Measurements from ENCODE around the gene GAL. TPM values are rescaled to one million over a fixed set of nuclear protein-coding genes. Genes with fewer than 3 reads are reported as not detected.

GAL gene
- total and polyA plus RNA-seq, 2 of the 13 experiments (the other 11 are each of a cell fraction or from before 2014, with no cell fraction given): not detected

DNA sequence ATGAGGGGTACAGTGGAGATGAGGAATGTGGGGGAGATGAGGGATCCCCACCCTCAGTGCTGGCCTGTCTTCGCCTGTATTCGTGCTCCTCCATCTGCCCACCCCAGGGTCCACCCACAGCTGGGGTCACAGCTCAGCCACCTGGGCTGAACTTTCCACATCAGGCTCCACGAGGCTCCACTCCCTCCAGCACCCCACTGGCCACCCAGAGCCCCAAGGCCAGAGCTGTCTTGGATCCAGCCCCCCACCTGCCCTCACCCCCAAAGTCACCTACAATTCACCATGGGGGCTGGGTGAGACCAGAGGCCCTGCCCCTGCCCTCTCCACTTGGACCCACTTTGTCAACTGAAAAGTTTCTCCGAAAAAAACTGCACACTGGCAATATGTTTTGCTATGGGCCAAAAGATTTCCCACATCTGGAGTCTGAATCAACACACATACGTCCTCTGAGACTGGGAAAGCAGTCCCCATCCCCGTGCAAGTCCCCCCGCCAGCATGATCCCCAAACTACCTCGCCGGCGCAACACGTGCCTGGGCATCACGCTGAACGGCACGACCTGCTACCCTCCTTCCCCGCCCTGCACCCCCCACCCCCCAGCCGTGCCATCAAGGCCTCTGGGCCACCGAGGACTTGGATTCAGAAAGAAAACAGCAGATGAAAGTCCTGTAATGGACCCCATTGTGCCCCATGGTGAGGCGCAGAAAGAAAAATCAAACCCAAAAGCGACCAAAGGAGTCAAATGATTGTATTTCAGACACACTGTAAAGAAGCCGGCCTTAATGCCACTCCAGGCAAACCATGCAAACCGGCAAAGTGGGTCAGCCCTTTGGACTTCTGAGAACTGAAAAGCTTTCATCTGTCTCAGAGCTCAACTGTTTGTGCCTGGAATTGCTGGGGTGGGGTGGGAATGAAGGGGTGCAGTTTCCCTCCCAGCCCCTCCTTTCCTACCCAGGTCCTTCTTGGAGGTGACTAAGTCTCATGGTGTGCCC lies 16.5 kb upstream of the GAL start:
- intact Hi-C loops (cut with micrococcal nuclease; ENCODE audit: unreplicated experiment) (no loop called here), in situ Hi-C loops (cut with HindIII; ENCODE audit: extremely low pct_ligation_motif_present, low pct_unique_long_range_greater_than_20kb) (no loop called here)
- Histone ChIP-seq H3K27me3 (ENCODE audit: control insufficient read depth in 1 of 2, insufficient read depth in 2 of 2, low read length in 2 of 2) (peaks cover 5 to 28% of the 10 kb centered on the region in 2 experiments; a peak in 3 of 5 replicates), H3K4me3 (replicated peaks in 1 of 3; ENCODE audit: insufficient read depth in 1 of 3, low read depth in 2 of 3, low read length in 3 of 3) (no peak overlapping the region), H3K27ac (ENCODE audit: extremely low read length, insufficient read depth, low read length) (no peak overlapping the region), H3K9ac (ENCODE audit: insufficient read depth, low read depth, low read length) (no peak overlapping the region), H3K9me3 (ENCODE audit: low read length) (no peaks in the 10 kb centered on the region), H3K4me2 (ENCODE audit: low read depth, low read length) (no peak overlapping the region), H3K79me2 (ENCODE audit: insufficient read depth, low read length) (no peaks in the 10 kb centered on the region), H2AFZ (ENCODE audit: low read length) (no peak overlapping the region), H3K36me3 (replicated peaks in 1 of 2; ENCODE audit: control insufficient read depth in 1 of 2, insufficient read depth in 2 of 2, low read length in 2 of 2) (no peaks in the 10 kb centered on the region), H4K20me1 (ENCODE audit: insufficient read depth, low read length) (no peaks in the 10 kb centered on the region), H3K4me1 (ENCODE audit: insufficient read depth, low read length) (no peaks in the 10 kb centered on the region)
- WGBS (ENCODE audit: low lambda C conversion rate): 62% methylated on average over 16 of the region's 21 CpGs
- DNase-seq (ENCODE audit: low spot score) (no peak), FAIRE-seq (no peak), ATAC-seq (no peak)
- ChIA-PET CTCF (ENCODE audit: low intra/inter-chr PET ratio, low total read pairs) (no interaction called here), POLR2A (no interaction called here)
- BruUV-seq (replicated peaks): no TSS peak
- TF ChIP-seq, protein P1, sequence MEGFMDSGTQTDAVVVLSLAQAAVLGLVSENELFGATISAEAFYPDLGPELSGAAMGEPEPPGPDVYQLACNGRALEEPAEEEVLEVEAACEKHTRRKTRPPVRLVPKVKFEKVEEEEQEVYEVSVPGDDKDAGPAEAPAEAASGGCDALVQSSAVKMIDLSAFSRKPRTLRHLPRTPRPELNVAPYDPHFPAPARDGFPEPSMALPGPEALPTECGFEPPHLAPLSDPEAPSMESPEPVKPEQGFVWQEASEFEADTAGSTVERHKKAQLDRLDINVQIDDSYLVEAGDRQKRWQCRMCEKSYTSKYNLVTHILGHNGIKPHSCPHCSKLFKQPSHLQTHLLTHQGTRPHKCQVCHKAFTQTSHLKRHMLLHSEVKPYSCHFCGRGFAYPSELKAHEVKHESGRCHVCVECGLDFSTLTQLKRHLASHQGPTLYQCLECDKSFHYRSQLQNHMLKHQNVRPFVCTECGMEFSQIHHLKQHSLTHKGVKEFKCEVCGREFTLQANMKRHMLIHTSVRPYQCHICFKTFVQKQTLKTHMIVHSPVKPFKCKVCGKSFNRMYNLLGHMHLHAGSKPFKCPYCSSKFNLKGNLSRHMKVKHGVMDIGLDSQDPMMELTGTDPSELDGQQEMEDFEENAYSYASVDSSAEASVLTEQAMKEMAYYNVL (CRISPR knock-in tag; IDR thresholded peaks at IDR 0.05; ENCODE audit: borderline replicate concordance): no peak
- TF ChIP-seq ZNF572 (CRISPR knock-in tag; IDR thresholded peaks at IDR 0.05) (no peak), ZNF263 (CRISPR knock-in tag; IDR thresholded peaks at IDR 0.05) (no peak), CAMTA2 (CRISPR knock-in tag; IDR thresholded peaks at IDR 0.05; ENCODE audit: borderline replicate concordance) (no peak)
